A549 (cell line): ENCODE results near the gene PTPRN2. TPM values are rescaled to one million over a fixed set of nuclear protein-coding genes. Genes with fewer than 3 reads are reported as not detected.

Experiments used
- ATAC-seq, 2 experiments: fragments of 200-7000 bp in 1 of 2; fragments of >200 bp in 1 of 2; cut with Nextera tagmentation in 1 of 2; cut with Tn5 transposase in 1 of 2; 3 replicates each; pipeline versions ENCODE4 v1.8.0 to v1.9.1; 2018 to 2020; ENCODE audit warnings: mild to moderate bottlenecking in 1 of 2, moderate library complexity in 1 of 2
- CTCF ChIA-PET: fragments of 300-600 bp; sonication (Branson Sonifier 250); formaldehyde crosslinking; extraction: SDS; loops from one replicate; lab custom pipeline; 2021; ENCODE audit warnings: antibody characterized with exemption, inconsistent platforms; lab: Yijun Ruan, JAX
- POLR2A ChIA-PET: fragments of 350-600 bp; formaldehyde crosslinking; extraction: SDS; loops from one replicate; lab custom pipeline; 2021; ENCODE audit warnings: antibody characterized with exemption, inconsistent platforms; lab: Yijun Ruan, JAX
- DNase-seq, 2 experiments: peaks; one replicate each; pipeline versions ENCODE4 v3.0.0 to v3.0.0-alpha.2; 2011 to 2016; ENCODE audit warnings: low read depth in 1 of 2, low spot score in 1 of 2
- FAIRE-seq: peaks from 2 replicates; lab custom pipeline; 2011; peaks lifted over from hg19 to GRCh38; lab: Jason Lieb, UNC
- H3K27ac ChIP-seq, 2 experiments: fragments of >200 bp; sonication (Bioruptor Twin); formaldehyde crosslinking; 3 replicates each; pipeline ENCODE4 v1.5.1; 2016 to 2017
- H3K4me1 ChIP-seq: fragments of >200 bp; sonication (Bioruptor Twin); formaldehyde crosslinking; 3 replicates; pipeline ENCODE4 v1.6.1; 2016
- H3K4me2 ChIP-seq: fragments of >200 bp; sonication (Bioruptor Twin); formaldehyde crosslinking; 3 replicates; pipeline ENCODE4 v1.6.1; 2016
- H3K4me3 ChIP-seq: fragments of >200 bp; sonication (Bioruptor Twin); formaldehyde crosslinking; 3 replicates; pipeline ENCODE4 v1.5.1; 2016
- H3K9me3 ChIP-seq: fragments of >200 bp; sonication (Bioruptor Twin); formaldehyde crosslinking; 3 replicates; pipeline ENCODE4 v1.6.1; 2016
- CBX8 ChIP-seq: fragments of 200-600 bp; sonication (generic); IDR thresholded peaks from 2 replicates; pipeline ENCODE4 v1.6.1; 2016
- CEBPB ChIP-seq, 2 experiments: fragments of >200 bp in 1 of 2; sonication (Bioruptor Twin) in 1 of 2; formaldehyde crosslinking in 1 of 2; IDR thresholded peaks; 2 replicates each; pipeline ENCODE4 v1.6.1; 2012 to 2016
- CHD4 ChIP-seq: fragments of 200-600 bp; sonication (generic); IDR thresholded peaks from 2 replicates; pipeline ENCODE4 v1.6.1; 2016; ENCODE audit warnings: antibody characterized with exemption, mild to moderate bottlenecking, borderline replicate concordance
- CTCF ChIP-seq: fragments of >200 bp; sonication (Bioruptor Twin); formaldehyde crosslinking; IDR thresholded peaks from 3 replicates; pipeline ENCODE4 v1.5.1; 2016
- E2F6 ChIP-seq: IDR thresholded peaks from 2 replicates; pipeline ENCODE4 v1.6.1; 2012; ENCODE audit warnings: low read depth, borderline replicate concordance
- ELK1 ChIP-seq: fragments of 150-350 bp; IDR thresholded peaks from 2 replicates; pipeline ENCODE4 v1.6.1; 2014; ENCODE audit warnings: low read depth, mild to moderate bottlenecking, low read length
- EP300 ChIP-seq, 2 experiments: fragments of >200 bp; sonication (Bioruptor Twin); formaldehyde crosslinking; IDR thresholded peaks; 2 replicates in 1 of 2; 3 replicates in 1 of 2; pipeline ENCODE4 v1.6.1; 2016 to 2017
- ESRRA ChIP-seq: fragments of 150-350 bp; IDR thresholded peaks from 2 replicates; pipeline ENCODE4 v1.6.1; 2014; ENCODE audit warnings: mild to moderate bottlenecking, low read length, borderline replicate concordance
- FOSB ChIP-seq: fragments of 250-450 bp; sonication (Bioruptor Pico); IDR thresholded peaks from 2 replicates; pipeline ENCODE4 v1.5.0; 2020; ENCODE audit warnings: mild to moderate bottlenecking, moderate library complexity
- FOXS1 ChIP-seq: fragments of 250-450 bp; sonication (Bioruptor Pico); IDR thresholded peaks from 2 replicates; pipeline ENCODE4 v1.5.0; 2020; ENCODE audit warnings: mild to moderate bottlenecking, moderate library complexity
- HDAC2 ChIP-seq: fragments of 200-600 bp; sonication (generic); IDR thresholded peaks from 2 replicates; pipeline ENCODE4 v1.6.1; 2016
- HES2 ChIP-seq: fragments of >200 bp; sonication (Bioruptor Twin); formaldehyde crosslinking; IDR thresholded peaks from 2 replicates; pipeline ENCODE4 v1.6.1; 2016
- HOXA7 ChIP-seq: fragments of 250-450 bp; sonication (Bioruptor Pico); IDR thresholded peaks from 2 replicates; pipeline ENCODE4 v1.5.0; 2020; ENCODE audit warnings: mild to moderate bottlenecking, moderate library complexity
- HOXB13 ChIP-seq: fragments of 250-450 bp; sonication (Bioruptor Pico); IDR thresholded peaks from 2 replicates; pipeline ENCODE4 v1.5.0; 2020; ENCODE audit warnings: low read depth, mild to moderate bottlenecking, moderate library complexity
- JUNB ChIP-seq: fragments of >200 bp; sonication (Bioruptor Twin); formaldehyde crosslinking; IDR thresholded peaks from 2 replicates; pipeline ENCODE4 v1.6.1; 2016
- KDM5A ChIP-seq: fragments of 200-600 bp; sonication (generic); IDR thresholded peaks from 2 replicates; pipeline ENCODE4 v1.6.1; 2016; ENCODE audit warnings: antibody characterized with exemption, mild to moderate bottlenecking
- MAX ChIP-seq: IDR thresholded peaks from 2 replicates; pipeline ENCODE4 v1.6.1; 2012
- MAZ ChIP-seq: fragments of 150-350 bp; IDR thresholded peaks from 2 replicates; pipeline ENCODE4 v1.6.1; 2014; ENCODE audit warnings: antibody characterized with exemption, low read depth, low read length, borderline replicate concordance
- PHF8 ChIP-seq: fragments of 200-600 bp; sonication (generic); IDR thresholded peaks from 2 replicates; pipeline ENCODE4 v1.6.1; 2016; ENCODE audit warnings: low read depth, mild to moderate bottlenecking, antibody characterized with exemption, moderate library complexity, borderline replicate concordance
- POLR2A ChIP-seq: IDR thresholded peaks from 2 replicates; pipeline ENCODE4 v1.6.1; 2012; ENCODE audit warnings: mild to moderate bottlenecking, low read length
- RARB ChIP-seq: fragments of 250-450 bp; sonication (Bioruptor Pico); IDR thresholded peaks from 2 replicates; pipeline ENCODE4 v1.8.0; 2021; ENCODE audit warnings: mild to moderate bottlenecking, moderate library complexity
- REST ChIP-seq: fragments of 200-600 bp; sonication (generic); IDR thresholded peaks from 2 replicates; pipeline ENCODE4 v1.6.1; 2016; ENCODE audit warnings: antibody characterized with exemption, mild to moderate bottlenecking, moderate library complexity
- RNF2 ChIP-seq: fragments of 200-600 bp; sonication (generic); IDR thresholded peaks from 2 replicates; pipeline ENCODE4 v1.6.1; 2016; ENCODE audit warnings: low read depth, mild to moderate bottlenecking, antibody characterized with exemption, moderate library complexity, borderline replicate concordance
- SMC3 ChIP-seq: fragments of >200 bp; sonication (Bioruptor Twin); formaldehyde crosslinking; IDR thresholded peaks from 3 replicates; pipeline ENCODE4 v1.6.1; 2018; ENCODE audit warnings: inconsistent platforms
- TFCP2L1 ChIP-seq: fragments of 250-450 bp; sonication (Bioruptor Pico); IDR thresholded peaks from 2 replicates; pipeline ENCODE4 v1.5.0; 2021; ENCODE audit warnings: mild to moderate bottlenecking
- TP53 ChIP-seq: fragments of 250-450 bp; sonication (Bioruptor Pico); IDR thresholded peaks from 2 replicates; pipeline ENCODE4 v1.5.0; 2021; ENCODE audit warnings: mild to moderate bottlenecking, moderate library complexity
- USF2 ChIP-seq: fragments of 450-650 bp; IDR thresholded peaks from 2 replicates; pipeline ENCODE4 v1.6.1; 2014; ENCODE audit warnings: antibody characterized with exemption
- ZNF302 ChIP-seq: fragments of 250-450 bp; sonication (Bioruptor Pico); IDR thresholded peaks from 2 replicates; pipeline ENCODE4 v1.9.0; 2021; ENCODE audit warnings: inconsistent platforms, mild to moderate bottlenecking, moderate library complexity
- WGBS: methylation state at CpG from one replicate; pipeline ENCODE4 v1.1.6; 2017; ENCODE audit errors: missing lambda C conversion rate; 5-methylcytosine and 5-hydroxymethylcytosine counted together
- polyA plus RNA-seq, 4 experiments: library from polyadenylated mRNA; depleted of rRNA in 3 of 4; stranded (reverse); fragments of >200 nt; fragmentation: RNase III in 1 of 4; extraction: RNeasy Plus Mini Kit Qiagen cat#74134 plus additional on column Dnase treatment in 1 of 4; gene quantifications; 2 replicates in 3 of 4; 3 replicates in 1 of 4; pipeline ENCODE4 v1.2.3, GENCODE V29; 2011 to 2017

PTPRN2 gene
- polyA plus RNA-seq, 2 of the 4 experiments (the other 2 are of a cell fraction) = 0.41 to 1.2 TPM

- WGBS = 58% methylated on average over 9 of the region's 14 CpGs
- POLR2A ChIA-PET = no interaction called here
These were observed 222.4 kb downstream of the PTPRN2 start for GRCh38 chr7:158365267-158365666.

GRCh38 chr7:158364451-158364850 lies 223.2 kb downstream of the PTPRN2 start:
- POLR2A ChIA-PET = no interaction called here
- Histone ChIP-seq H3K4me1 (no peaks in the 10 kb centered on the region), H3K27ac (no peak overlapping the region), H3K4me3 (no peak overlapping the region), H3K4me2 (no peak overlapping the region), H3K9me3 (peaks cover 3% of the 10 kb centered on the region; the same call in 1 of the 3 replicates)
- CTCF ChIA-PET = no interaction called here
- DNase-seq = no peak
- 22% methylated on average over 8 of the region's 8 CpGs for WGBS
- ATAC-seq = no peak
- no peak for TF ChIP-seq HOXA7 (CRISPR knock-in tag)
- TF ChIP-seq HES2 = no peak
- no peak for TF ChIP-seq MAZ
- no peak for TF ChIP-seq FOXS1 (CRISPR knock-in tag)
- no peak for TF ChIP-seq JUNB
- no peak for TF ChIP-seq ESRRA
- TF ChIP-seq EP300 (IDR thresholded peaks at IDR 0.05) = no peak
- TF ChIP-seq POLR2A = no peak
- TF ChIP-seq CTCF = no peak
- no peak for TF ChIP-seq E2F6
- no peak for TF ChIP-seq RARB (CRISPR knock-in tag)
- no peak for TF ChIP-seq FOSB (CRISPR knock-in tag)
- no peak for TF ChIP-seq PHF8
- TF ChIP-seq REST = no peak
- TF ChIP-seq RNF2 = no peak
- TF ChIP-seq HOXB13 = no peak
- no peak for TF ChIP-seq MAX
- TF ChIP-seq CBX8 = no peak
- no peak for TF ChIP-seq HDAC2
- TF ChIP-seq USF2 = no peak
- no peak for FAIRE-seq

More at GRCh38 chr7:158365267-158365666, 222.4 kb downstream of the PTPRN2 start:
- Histone ChIP-seq H3K4me3 (no peak overlapping the region), H3K4me1 (no peaks in the 10 kb centered on the region), H3K27ac (no peak overlapping the region), H3K4me2 (no peak overlapping the region), H3K9me3 (peaks cover 3% of the 10 kb centered on the region; the same call in 1 of the 3 replicates)
- no peak for ATAC-seq
- no peak for FAIRE-seq
- CTCF ChIA-PET = no interaction called here
- TF ChIP-seq CEBPB (IDR thresholded peaks at IDR 0.05) (no peak), MAX (no peak), CHD4 (no peak), ELK1 (no peak), RARB (CRISPR knock-in tag) (no peak), FOXS1 (CRISPR knock-in tag) (no peak), KDM5A (no peak), ZNF302 (CRISPR knock-in tag) (no peak), TFCP2L1 (CRISPR knock-in tag) (no peak), HDAC2 (no peak), SMC3 (no peak), HOXA7 (CRISPR knock-in tag) (no peak), TP53 (no peak)
- DNase-seq = no peak
